Lung (tissue), 12 donors: ENCODE data around the gene SCO1. TPM values are rescaled to one million over a fixed set of nuclear protein-coding genes. Genes with fewer than 3 reads are reported as not detected.

Experiments
- ATAC-seq: fragments of 200-7000 bp; cut with Tn5 transposase; one replicate; pipeline ENCODE4 v1.9.1; 2020; ENCODE audit warnings: moderate number of reproducible peaks; ENCODE audit not compliant: insufficient read depth, low FRiP score
- DNase-seq, 3 donors: peaks; one replicate each; pipeline ENCODE4 v3.0.0-alpha.2; 2013 to 2017
- H3K27ac ChIP-seq, 2 donors: one replicate each; pipeline ENCODE4 v1.5.1; 2013; ENCODE audit warnings: mild to moderate bottlenecking in 2 of 2, moderate library complexity in 2 of 2, control low read depth in 1 of 2, inconsistent platforms in 1 of 2, low read depth in 1 of 2, low read length in 1 of 2
- H3K27me3 ChIP-seq, 3 donors: one replicate each; pipeline ENCODE4 v1.5.1; 2013; ENCODE audit warnings: low read length in 2 of 3; ENCODE audit not compliant: control insufficient read depth in 3 of 3, insufficient read depth in 3 of 3
- H3K36me3 ChIP-seq, 4 donors: one replicate each; pipeline ENCODE4 v1.5.1; 2013; ENCODE audit warnings: low read length in 4 of 4, mild to moderate bottlenecking in 1 of 4, moderate library complexity in 1 of 4; ENCODE audit not compliant: control insufficient read depth in 4 of 4, insufficient read depth in 4 of 4
- H3K4me1 ChIP-seq, 5 donors: one replicate each; pipeline ENCODE4 v1.5.1; 2013; ENCODE audit warnings: low read length in 5 of 5, mild to moderate bottlenecking in 2 of 5, moderate library complexity in 1 of 5; ENCODE audit not compliant: control insufficient read depth in 5 of 5, insufficient read depth in 5 of 5
- H3K4me3 ChIP-seq: one replicate; pipeline ENCODE4 v1.5.1; 2013; ENCODE audit warnings: mild to moderate bottlenecking, control low read depth, moderate library complexity
- H3K9ac ChIP-seq, 2 donors: one replicate each; pipeline ENCODE4 v1.5.1; 2013; ENCODE audit warnings: low read length in 2 of 2, control low read depth in 1 of 2; ENCODE audit not compliant: insufficient read depth in 1 of 2
- H3K9me3 ChIP-seq, 4 donors: one replicate each; pipeline ENCODE4 v1.5.1; 2013; ENCODE audit warnings: low read length in 3 of 4, mild to moderate bottlenecking in 1 of 4, moderate library complexity in 1 of 4; ENCODE audit not compliant: control insufficient read depth in 4 of 4, insufficient read depth in 3 of 4
- CTCF ChIP-seq: IDR thresholded peaks from 2 replicates; pipeline ENCODE4 v1.5.1; 2012; ENCODE audit warnings: mild to moderate bottlenecking; ENCODE audit errors: control extremely low read depth, extremely low read depth
- WGBS, 2 donors: extraction: QIAGEN DNeasy Blood & Tissue Kit; methylation state at CpG; one replicate each; pipeline ENCODE4 v1.1.7; 2013; 5-methylcytosine and 5-hydroxymethylcytosine counted together
- polyA plus RNA-seq, 2 donors: library from polyadenylated mRNA; stranded (reverse); fragments of 200-250 nt; gene quantifications; one replicate each; pipeline ENCODE4 v1.2.1, GENCODE V29; 2013
- total RNA-seq, 2 donors: library from RNA; depleted of rRNA in 1 of 2; stranded (reverse); fragments of >200 nt in 1 of 2; gene quantifications; one replicate each; pipeline ENCODE4 v1.2.1, GENCODE V29; 2014 to 2021
- donor health status: control.
- donor health status: control.
- donor health status: Bipolar disorder and iron deficiency.
- donor health status: healthy.
- donor health status: DM: yes; HTN: yes; CAD: no.

Gene SCO1
- total and polyA plus RNA-seq, 4 donors: 5.9 to 30.5 (median 25.5) TPM

GRCh38 chr17:10635290-10635689 is 62.0 kb downstream of the SCO1 start:
- H3K9ac ChIP-seq: no peak overlapping the region
- 93 to 96% methylated on average over 14 of the region's 14 CpGs for WGBS, 2 donors
- H3K4me1 ChIP-seq: no peaks in the 10 kb centered on the region
- H3K36me3 ChIP-seq: peaks cover 2 to 20% (median 6%) of the 10 kb centered on the region in 4 donors
- no peak overlapping the region for H3K27ac ChIP-seq
- ATAC-seq (no peak), DNase-seq (no peak)
- H3K27me3 ChIP-seq: no peaks in the 10 kb centered on the region
- H3K9me3 ChIP-seq: no peaks in the 10 kb centered on the region
- no peak overlapping the region for H3K4me3 ChIP-seq
- TF ChIP-seq CTCF: no peak

DNA sequence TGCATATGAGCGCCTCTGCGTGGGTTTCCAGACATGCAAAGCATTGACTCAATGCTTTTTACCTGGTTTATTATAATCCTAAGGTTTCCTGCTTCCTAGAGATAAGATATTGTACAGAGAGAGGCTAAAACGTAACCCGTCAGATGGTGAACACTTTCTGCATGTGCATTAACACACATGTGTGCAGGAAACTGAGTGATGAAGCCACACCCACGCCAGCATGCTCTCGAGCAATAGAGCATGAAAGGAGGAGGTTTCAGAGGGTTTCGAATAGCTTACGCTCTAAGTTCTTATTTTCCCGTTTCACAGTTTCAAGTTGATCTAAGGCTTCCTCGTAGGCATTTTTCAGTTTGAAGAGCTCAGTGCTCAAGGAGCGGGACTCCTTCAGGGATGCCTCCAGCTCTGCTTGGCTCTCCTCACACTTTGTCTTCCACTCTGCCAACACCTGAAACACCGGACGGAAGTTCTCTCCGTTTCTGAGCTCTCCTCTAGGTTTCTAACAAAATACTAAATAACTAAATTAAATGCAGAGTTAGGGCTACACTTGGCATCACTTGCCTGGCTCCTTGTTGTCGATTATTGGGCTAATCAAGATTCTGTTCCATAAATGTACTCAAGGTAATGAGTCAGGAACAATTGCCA is 63.5 kb downstream of the SCO1 start:
- H3K4me1 ChIP-seq: no peaks in the 10 kb centered on the region
- DNase-seq (no peak), ATAC-seq (no peak)
- peaks cover 0 to 14% (median 4%) of the 10 kb centered on the region in 4 donors for H3K36me3 ChIP-seq
- H3K27me3 ChIP-seq: no peaks in the 10 kb centered on the region
- WGBS, 2 donors: 90% methylated on average over 15 of the region's 15 CpGs
- H3K4me3 ChIP-seq: no peak overlapping the region
- no peak overlapping the region for H3K27ac ChIP-seq
- no peaks in the 10 kb centered on the region for H3K9me3 ChIP-seq
- no peak overlapping the region for H3K9ac ChIP-seq
- no peak for TF ChIP-seq CTCF

GRCh38 chr17:10631701-10632100 is 65.6 kb downstream of the SCO1 start:
- no peak overlapping the region for H3K27ac ChIP-seq
- H3K9me3 ChIP-seq: no peaks in the 10 kb centered on the region
- H3K27me3 ChIP-seq: no peaks in the 10 kb centered on the region
- DNase-seq (no peak), ATAC-seq (no peak)
- H3K9ac ChIP-seq: no peak overlapping the region
- H3K4me1 ChIP-seq: no peaks in the 10 kb centered on the region
- 88 to 90% methylated on average over 15 of the region's 15 CpGs for WGBS, 2 donors
- peaks cover 0 to 6% (median 2%) of the 10 kb centered on the region in 4 donors for H3K36me3 ChIP-seq
- TF ChIP-seq CTCF: no peak
- no peak overlapping the region for H3K4me3 ChIP-seq
